HL-60 (cell line): ENCODE measurements around the gene STK17A.

Experiments
- CTCF ChIP-seq: IDR thresholded peaks from one replicate; pipeline ENCODE4 v1.5.1; 2011; ENCODE audit warnings: low read length, control low read depth, inconsistent platforms; ENCODE audit not compliant: insufficient read depth
- GABPA ChIP-seq: IDR thresholded peaks from 2 replicates; pipeline ENCODE4 v1.6.1; 2012; ENCODE audit warnings: low read depth
- POLR2AphosphoS5 ChIP-seq: IDR thresholded peaks from 2 replicates; pipeline ENCODE4 v1.6.1; 2012; ENCODE audit warnings: low read depth
- REST ChIP-seq: IDR thresholded peaks from 2 replicates; pipeline ENCODE4 v1.6.1; 2012; ENCODE audit warnings: low read depth; ENCODE audit not compliant: insufficient replicate concordance
- SPI1 ChIP-seq: IDR thresholded peaks from 2 replicates; pipeline ENCODE4 v1.6.1; 2012; ENCODE audit warnings: low read depth, mild to moderate bottlenecking, borderline replicate concordance

GRCh38 chr7:43560742-43561330, 22.1 kb upstream of the STK17A start:
- TF ChIP-seq POLR2AphosphoS5 (no peak), CTCF (no peak), REST (no peak), GABPA (no peak), SPI1 (no peak)
